ENCODE measurements around the gene TRABD2A.

Gene TRABD2A

GRCh38 chr2:84815146-84815545 is 65.7 kb downstream of the TRABD2A start:
- no peak for DNase-seq

GRCh38 chr2:84811839-84812431 is 68.9 kb downstream of the TRABD2A start:
- DNase-seq: no peak

- no peak for DNase-seq
These were observed 72.6 kb downstream of the TRABD2A start for GRCh38 chr2:84808279-84808678.

- no peak for DNase-seq
These were observed 73.8 kb downstream of the TRABD2A start for GRCh38 chr2:84807063-84807485.

GRCh38 chr2:84805250-84805958 is 75.5 kb downstream of the TRABD2A start:
- DNase-seq: no peak

GRCh38 chr2:84801811-84802210 is 79.1 kb downstream of the TRABD2A start:
- no peak for DNase-seq

- DNase-seq: no peak
These were observed 80.6 kb downstream of the TRABD2A start for GRCh38 chr2:84800194-84800805.

GRCh38 chr2:84799772-84800171 is 81.1 kb downstream of the TRABD2A start:
- no peak for DNase-seq

GRCh38 chr2:84797271-84797670 is 83.6 kb downstream of the TRABD2A start:
- DNase-seq: no peak

- DNase-seq: no peak
These were observed 84.1 kb downstream of the TRABD2A start for GRCh38 chr2:84796798-84797197.

GRCh38 chr2:84793641-84794040 is 87.2 kb downstream of the TRABD2A start:
- DNase-seq: no peak

GRCh38 chr2:84792856-84793522 is 87.9 kb downstream of the TRABD2A start:
- DNase-seq: no peak

GRCh38 chr2:84788498-84788897 is 92.4 kb downstream of the TRABD2A start:
- no peak for DNase-seq

GRCh38 chr2:84788027-84788426 is 92.9 kb downstream of the TRABD2A start:
- no peak for DNase-seq

- no peak for DNase-seq
These were observed 94.3 kb downstream of the TRABD2A start for GRCh38 chr2:84786601-84787000.

GRCh38 chr2:84785950-84786349 is 94.9 kb downstream of the TRABD2A start:
- DNase-seq: no peak

- DNase-seq: no peak
These were observed 98.0 kb downstream of the TRABD2A start for GRCh38 chr2:84782717-84783442.

- DNase-seq: no peak
These were observed 98.8 kb downstream of the TRABD2A start for GRCh38 chr2:84781942-84782716.

GRCh38 chr2:84779781-84780180 is 101.1 kb downstream of the TRABD2A start:
- DNase-seq: no peak

- no peak for DNase-seq
These were observed 101.8 kb downstream of the TRABD2A start for GRCh38 chr2:84778911-84779690.

GRCh38 chr2:84776011-84776410 is 104.9 kb downstream of the TRABD2A start:
- DNase-seq: no peak
